Calu3 (cell line): ENCODE data around the gene COA5. TPM values are rescaled to one million over a fixed set of nuclear protein-coding genes. Genes with fewer than 3 reads are reported as not detected.

Source experiments
- BruUV-seq: library from RNA; stranded (reverse); fragments of 400-500 nt; replicated peaks from 2 replicates; lab custom pipeline; 2021; lab: Mats Ljungman, UMichigan
- CTCF ChIA-PET: fragments of 300-600 bp; sonication (Branson Sonifier 250); formaldehyde crosslinking; loops from one replicate; lab custom pipeline; 2022; ENCODE audit warnings: antibody characterized with exemption; lab: Charles Lee
- DNase-seq: peaks from one replicate; pipeline ENCODE4 v3.0.0; 2022
- H3K27ac Mint-ChIP-seq: one replicate; pipeline ENCODE4 v1.8.0; 2022; ENCODE audit warnings: mixed read lengths; ENCODE audit not compliant: unreplicated experiment
- H3K27me3 Mint-ChIP-seq: one replicate; pipeline ENCODE4 v1.8.0; 2022; ENCODE audit warnings: mixed read lengths; ENCODE audit not compliant: unreplicated experiment
- H3K36me3 Mint-ChIP-seq: one replicate; pipeline ENCODE4 v1.8.0; 2022; ENCODE audit warnings: mild to moderate bottlenecking, moderate library complexity, mixed read lengths; ENCODE audit not compliant: insufficient read depth, unreplicated experiment
- H3K4me1 Mint-ChIP-seq: one replicate; pipeline ENCODE4 v1.8.0; 2022; ENCODE audit warnings: mild to moderate bottlenecking, low read depth, mixed read lengths; ENCODE audit not compliant: unreplicated experiment
- H3K4me3 Mint-ChIP-seq: one replicate; pipeline ENCODE4 v1.8.0; 2022; ENCODE audit warnings: mild to moderate bottlenecking, low read depth, moderate library complexity, mixed read lengths; ENCODE audit not compliant: unreplicated experiment
- H3K9me3 Mint-ChIP-seq: one replicate; pipeline ENCODE4 v1.8.0; 2022; ENCODE audit warnings: low read depth, mixed read lengths; ENCODE audit not compliant: unreplicated experiment
- intact Hi-C: fragments of 100-400 bp; cut with micrococcal nuclease; formaldehyde crosslinking; loops from one replicate; pipeline ENCODE4 v1.10.0; 2022; ENCODE audit not compliant: unreplicated experiment
- total RNA-seq: library from RNA; stranded (reverse); gene quantifications from 2 replicates; pipeline ENCODE4 v1.2.3, GENCODE V29; 2022
- TF ChIP-seq, protein P1 (sequence below): fragments of 200-600 bp; IDR thresholded peaks from one replicate; pipeline ENCODE4 v1.8.0; 2022; ENCODE audit warnings: antibody characterized with exemption; ENCODE audit not compliant: unreplicated experiment

COA5 gene
- total RNA-seq, 1 experiment from 2014 or later: 24.9 TPM

DNA sequence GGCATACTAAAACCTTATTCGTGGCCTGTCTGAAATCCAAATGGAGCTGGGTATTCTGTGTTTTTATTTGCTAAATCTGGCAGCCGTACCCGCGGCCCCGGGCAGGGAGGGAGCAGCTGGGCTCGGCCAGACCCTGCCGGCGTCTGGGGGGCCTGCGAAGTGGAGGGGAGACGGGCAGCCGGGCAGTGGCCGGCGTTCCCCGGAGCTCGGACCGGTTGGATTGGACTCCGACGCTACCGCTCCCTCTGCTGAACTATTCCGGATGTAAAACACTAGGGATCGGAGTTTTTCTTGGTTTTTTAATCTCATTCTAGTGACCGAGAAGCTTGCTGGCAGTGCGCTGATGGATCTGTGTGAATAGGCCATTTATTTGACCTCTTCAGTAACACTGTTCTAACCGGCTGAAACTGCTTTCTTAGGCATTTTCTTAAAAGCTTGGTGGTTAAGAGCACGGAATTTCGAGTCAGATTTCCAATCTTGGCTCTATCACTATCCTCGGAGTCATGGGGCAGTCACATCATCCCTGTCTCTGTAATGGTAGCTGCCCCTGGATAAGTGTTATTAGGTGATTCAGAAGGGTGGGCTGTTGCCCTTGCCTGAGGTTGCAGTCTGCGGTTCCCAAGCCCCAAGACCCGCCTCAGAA lies 771 bp upstream of the COA5 start:
- peaks cover 57% of the 10 kb centered on the region for H3K36me3 Mint-ChIP-seq
- intact Hi-C loops: no loop called here
- peak; percentile 10 for DNase-seq
- CTCF ChIA-PET: interaction anchor here (0.8 to 1.4 kb wide), 2 partner anchors 40 to 121 kb away, joined by 3 read pairs; no protein-coding TSS in a partner anchor
- TSS peak; percentile 34 for BruUV-seq
- TF ChIP-seq, protein P1, sequence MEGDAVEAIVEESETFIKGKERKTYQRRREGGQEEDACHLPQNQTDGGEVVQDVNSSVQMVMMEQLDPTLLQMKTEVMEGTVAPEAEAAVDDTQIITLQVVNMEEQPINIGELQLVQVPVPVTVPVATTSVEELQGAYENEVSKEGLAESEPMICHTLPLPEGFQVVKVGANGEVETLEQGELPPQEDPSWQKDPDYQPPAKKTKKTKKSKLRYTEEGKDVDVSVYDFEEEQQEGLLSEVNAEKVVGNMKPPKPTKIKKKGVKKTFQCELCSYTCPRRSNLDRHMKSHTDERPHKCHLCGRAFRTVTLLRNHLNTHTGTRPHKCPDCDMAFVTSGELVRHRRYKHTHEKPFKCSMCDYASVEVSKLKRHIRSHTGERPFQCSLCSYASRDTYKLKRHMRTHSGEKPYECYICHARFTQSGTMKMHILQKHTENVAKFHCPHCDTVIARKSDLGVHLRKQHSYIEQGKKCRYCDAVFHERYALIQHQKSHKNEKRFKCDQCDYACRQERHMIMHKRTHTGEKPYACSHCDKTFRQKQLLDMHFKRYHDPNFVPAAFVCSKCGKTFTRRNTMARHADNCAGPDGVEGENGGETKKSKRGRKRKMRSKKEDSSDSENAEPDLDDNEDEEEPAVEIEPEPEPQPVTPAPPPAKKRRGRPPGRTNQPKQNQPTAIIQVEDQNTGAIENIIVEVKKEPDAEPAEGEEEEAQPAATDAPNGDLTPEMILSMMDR: no peak
- no peaks in the 10 kb centered on the region for H3K9me3 Mint-ChIP-seq
- peak overlapping the region; percentile 96 for H3K4me3 Mint-ChIP-seq
- H3K4me1 Mint-ChIP-seq: peaks cover 23% of the 10 kb centered on the region
- no peaks in the 10 kb centered on the region for H3K27me3 Mint-ChIP-seq
- H3K27ac Mint-ChIP-seq: peak overlapping the region; percentile 95

DNA sequence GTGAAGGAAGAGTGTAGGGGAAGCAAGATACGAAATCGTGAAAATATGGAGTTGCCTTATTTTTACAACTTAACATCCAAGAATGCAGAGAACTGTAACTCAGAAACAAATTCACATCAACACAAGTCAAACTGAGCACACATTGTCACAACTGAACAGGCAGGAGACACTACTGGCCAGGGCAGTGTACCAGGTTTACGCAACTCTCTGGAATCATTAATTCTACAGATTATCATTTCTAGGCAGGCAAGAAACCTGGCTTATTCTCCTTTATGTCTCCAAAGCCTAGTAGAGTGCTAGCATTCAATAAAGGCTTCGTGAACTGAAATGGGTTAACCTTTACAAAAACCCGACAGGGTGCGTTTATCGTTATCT lies 584 bp downstream of the COA5 start:
- H3K27me3 Mint-ChIP-seq: no peaks in the 10 kb centered on the region
- H3K4me3 Mint-ChIP-seq: peak overlapping the region; percentile 96
- TF ChIP-seq, protein P1: no peak
- BruUV-seq: TSS peak; percentile 55
- intact Hi-C loops: no loop called here
- H3K36me3 Mint-ChIP-seq: peaks cover 57% of the 10 kb centered on the region
- DNase-seq: no peak
- H3K9me3 Mint-ChIP-seq: no peaks in the 10 kb centered on the region
- peak overlapping the region; percentile 42 for H3K27ac Mint-ChIP-seq
- peaks cover 23% of the 10 kb centered on the region for H3K4me1 Mint-ChIP-seq
- CTCF ChIA-PET: no interaction called here

DNA sequence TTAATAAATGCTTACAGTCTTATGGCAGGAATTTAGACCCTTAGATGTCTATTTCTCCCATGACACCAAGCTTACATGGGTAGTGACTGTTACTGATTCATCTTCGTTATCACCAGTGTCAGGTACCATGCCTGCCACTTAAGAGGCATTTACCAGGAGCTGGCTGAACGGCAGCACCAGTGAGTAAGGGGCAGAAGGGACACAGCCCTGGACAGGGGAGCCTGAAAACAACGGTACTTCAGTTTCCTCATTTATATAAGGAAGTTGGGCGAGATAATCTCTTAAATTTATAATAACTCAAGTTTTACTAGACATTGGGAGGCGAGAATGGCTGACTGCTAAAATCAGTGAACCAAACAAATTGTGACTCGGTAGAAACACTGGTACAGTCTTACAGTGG lies 1.2 kb downstream of the COA5 start:
- no peaks in the 10 kb centered on the region for H3K27me3 Mint-ChIP-seq
- CTCF ChIA-PET: no interaction called here
- no TSS peak for BruUV-seq
- peak overlapping the region; percentile 96 for H3K4me3 Mint-ChIP-seq
- DNase-seq: no peak
- peak overlapping the region; percentile 42 for H3K27ac Mint-ChIP-seq
- TF ChIP-seq, protein P1: no peak
- peaks cover 57% of the 10 kb centered on the region for H3K36me3 Mint-ChIP-seq
- no peaks in the 10 kb centered on the region for H3K9me3 Mint-ChIP-seq
- H3K4me1 Mint-ChIP-seq: peaks cover 23% of the 10 kb centered on the region
- intact Hi-C loops: no loop called here

DNA sequence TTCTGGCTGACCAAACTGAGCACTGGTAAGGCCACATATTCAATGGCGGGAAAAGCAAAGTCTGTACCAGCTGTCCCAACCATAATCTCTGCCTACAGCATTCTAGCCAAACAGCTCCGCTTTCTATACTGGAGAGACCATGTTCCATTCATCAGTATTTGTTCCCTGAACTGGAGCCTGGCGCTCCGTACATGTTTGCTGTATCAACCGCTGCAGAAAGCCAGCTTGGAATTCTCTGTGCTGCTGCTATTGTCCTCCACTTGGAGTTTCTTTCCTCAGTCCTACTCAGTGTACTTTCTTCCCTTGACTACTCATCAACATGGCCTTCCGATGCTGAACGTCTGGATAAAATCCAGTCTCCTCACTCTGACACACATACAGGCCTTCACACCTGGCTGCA lies 1.9 kb downstream of the COA5 start:
- TF ChIP-seq, protein P1: no peak
- no TSS peak for BruUV-seq
- Mint-ChIP-seq H3K4me3 (peak overlapping the region; percentile 96), H3K9me3 (no peaks in the 10 kb centered on the region), H3K36me3 (peaks cover 60% of the 10 kb centered on the region), H3K27me3 (no peaks in the 10 kb centered on the region), H3K27ac (peak overlapping the region; percentile 42), H3K4me1 (peaks cover 23% of the 10 kb centered on the region)
- intact Hi-C loops: no loop called here
- CTCF ChIA-PET: no interaction called here
- DNase-seq: no peak
